Upper lobe of left lung (tissue), 6 donors: ENCODE results near the gene ELANE. TPM values are rescaled to one million over a fixed set of nuclear protein-coding genes. Genes with fewer than 3 reads are reported as not detected.

Source experiments
- ATAC-seq, 2 donors: fragments of 200-7000 bp; cut with Tn5 transposase; one replicate each; pipeline ENCODE4 v1.9.1; 2022; ENCODE audit warnings: mild to moderate bottlenecking in 2 of 2, moderate library complexity in 2 of 2; ENCODE audit not compliant: low FRiP score in 2 of 2
- DNase-seq, 2 donors: peaks; one replicate each; pipeline ENCODE4 v3.0.0-alpha.2; 2019 to 2020
- H3K27ac ChIP-seq, 4 donors: fragments of 200-600 bp; sonication (generic); one replicate each; pipeline ENCODE4 v1.5.1; 2016 to 2019
- H3K27me3 ChIP-seq, 4 donors: fragments of 200-600 bp; sonication (generic); one replicate each; pipeline ENCODE4 v1.5.1; 2017 to 2019
- H3K36me3 ChIP-seq, 4 donors: fragments of 200-600 bp; sonication (generic); one replicate each; pipeline ENCODE4 v1.5.1; 2016 to 2019
- H3K4me1 ChIP-seq, 4 donors: fragments of 200-600 bp; sonication (generic); one replicate each; pipeline ENCODE4 v1.5.1; 2018 to 2019
- H3K4me3 ChIP-seq, 4 donors: fragments of 200-600 bp; sonication (generic); one replicate each; pipeline ENCODE4 v1.5.1; 2017 to 2019; ENCODE audit warnings: mild to moderate bottlenecking in 2 of 4, moderate library complexity in 1 of 4
- H3K9me3 ChIP-seq, 4 donors: fragments of 200-600 bp; sonication (generic); one replicate each; pipeline ENCODE4 v1.5.1; 2018 to 2019
- EP300 ChIP-seq, 4 donors: sonication (generic); formaldehyde crosslinking; IDR thresholded peaks; one replicate each; pipeline ENCODE4 v1.5.1; 2017; ENCODE audit warnings: antibody characterized with exemption in 4 of 4, control low read depth in 2 of 4
- POLR2A ChIP-seq, 4 donors: fragments of 450-650 bp; IDR thresholded peaks; one replicate each; pipeline ENCODE4 v1.5.1; 2016 to 2017; ENCODE audit warnings: antibody characterized with exemption in 4 of 4, mild to moderate bottlenecking in 2 of 4
- POLR2AphosphoS5 ChIP-seq, 2 donors: sonication (generic); formaldehyde crosslinking; IDR thresholded peaks; one replicate each; pipeline ENCODE4 v1.5.1; 2017; ENCODE audit warnings: antibody characterized with exemption in 2 of 2
- WGBS, 2 donors: methylation state at CpG; one replicate each; pipeline ENCODE4 v1.1.5; 2017 to 2018; 5-methylcytosine and 5-hydroxymethylcytosine counted together
- total RNA-seq, 6 donors: library from RNA; depleted of rRNA in 4 of 6; stranded (reverse); fragments of >200 nt in 4 of 6; gene quantifications; one replicate each; pipeline versions ENCODE4 v1.1.0 to v1.2.1, GENCODE V29; 2016 to 2021
- TF ChIP-seq, protein P1 (sequence below), 6 experiments: fragments of 450-650 bp in 4 of 6; fragments of 200-600 bp in 2 of 6; sonication (generic) in 2 of 6; IDR thresholded peaks; one replicate each; pipeline ENCODE4 v1.5.1; 2016 to 2019; ENCODE audit warnings: antibody characterized with exemption in 6 of 6
- donor health status: DM: no; HTN: no; CAD: no; lungs with moderate emphysema.
- donor health status: DM: no; HTN: yes; CAD: no; lungs with severe emphysema.

Gene ELANE
- total RNA-seq, 6 donors from 2014 or later = 0.69 to 11.9 (median 1.3) TPM; not detected in 1

DNA sequence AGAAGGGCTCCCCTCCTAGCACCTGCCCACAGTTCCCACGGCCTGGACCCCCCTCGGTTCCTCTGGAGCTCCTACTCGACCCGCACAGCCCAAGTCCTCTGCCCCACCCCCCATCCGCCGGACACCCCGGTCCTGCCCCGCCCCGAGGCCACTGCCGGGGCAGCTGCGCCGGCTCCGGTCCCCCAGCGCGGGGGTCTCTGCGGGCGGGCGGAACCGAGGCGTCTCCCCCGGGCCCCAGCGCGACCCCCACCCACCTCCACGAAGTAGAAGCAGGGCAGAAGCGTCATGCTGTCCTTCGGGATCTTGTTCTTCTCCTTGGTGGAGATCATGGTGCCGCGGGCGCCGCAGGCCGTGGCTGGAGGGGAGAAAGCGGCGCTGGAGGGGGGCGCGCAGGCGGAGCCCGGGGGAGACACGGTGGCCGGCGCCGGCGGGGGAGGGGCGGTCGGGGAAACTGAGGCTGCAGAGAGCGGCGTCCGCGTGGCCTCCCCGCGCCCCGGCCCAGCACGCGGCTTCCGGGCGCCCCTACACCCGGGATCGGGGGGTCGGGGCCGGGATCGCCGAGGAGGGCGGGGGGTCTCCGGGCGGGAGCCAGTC is 30.8 kb upstream of the ELANE start:
- Histone ChIP-seq H3K27me3 (peaks cover 0 to 20% (median 11%) of the 10 kb centered on the region in 4 donors), H3K9me3 (no peaks in the 10 kb centered on the region), H3K36me3 (no peaks in the 10 kb centered on the region), H3K4me1 (peaks cover 21 to 27% (median 23%) of the 10 kb centered on the region in 4 donors), H3K4me3 (peak overlapping the region; percentile 35 to 54 (median 42)), H3K27ac (peak overlapping the region in 1 of 4 donors; percentile 40)
- ATAC-seq (peak in 1 of 2 donors; percentile 20), DNase-seq (peak in 1 of 2 donors; percentile 85)
- TF ChIP-seq POLR2A (IDR thresholded peaks at IDR 0.05) (no peak), POLR2AphosphoS5 (IDR thresholded peaks at IDR 0.05) (no peak), EP300 (IDR thresholded peaks at IDR 0.05) (no peak)
- TF ChIP-seq, protein P1, sequence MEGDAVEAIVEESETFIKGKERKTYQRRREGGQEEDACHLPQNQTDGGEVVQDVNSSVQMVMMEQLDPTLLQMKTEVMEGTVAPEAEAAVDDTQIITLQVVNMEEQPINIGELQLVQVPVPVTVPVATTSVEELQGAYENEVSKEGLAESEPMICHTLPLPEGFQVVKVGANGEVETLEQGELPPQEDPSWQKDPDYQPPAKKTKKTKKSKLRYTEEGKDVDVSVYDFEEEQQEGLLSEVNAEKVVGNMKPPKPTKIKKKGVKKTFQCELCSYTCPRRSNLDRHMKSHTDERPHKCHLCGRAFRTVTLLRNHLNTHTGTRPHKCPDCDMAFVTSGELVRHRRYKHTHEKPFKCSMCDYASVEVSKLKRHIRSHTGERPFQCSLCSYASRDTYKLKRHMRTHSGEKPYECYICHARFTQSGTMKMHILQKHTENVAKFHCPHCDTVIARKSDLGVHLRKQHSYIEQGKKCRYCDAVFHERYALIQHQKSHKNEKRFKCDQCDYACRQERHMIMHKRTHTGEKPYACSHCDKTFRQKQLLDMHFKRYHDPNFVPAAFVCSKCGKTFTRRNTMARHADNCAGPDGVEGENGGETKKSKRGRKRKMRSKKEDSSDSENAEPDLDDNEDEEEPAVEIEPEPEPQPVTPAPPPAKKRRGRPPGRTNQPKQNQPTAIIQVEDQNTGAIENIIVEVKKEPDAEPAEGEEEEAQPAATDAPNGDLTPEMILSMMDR (IDR thresholded peaks at IDR 0.05) = no peak
- WGBS, 2 donors = 0% methylated on average over 5 to 25 of the region's 64 CpGs

DNA sequence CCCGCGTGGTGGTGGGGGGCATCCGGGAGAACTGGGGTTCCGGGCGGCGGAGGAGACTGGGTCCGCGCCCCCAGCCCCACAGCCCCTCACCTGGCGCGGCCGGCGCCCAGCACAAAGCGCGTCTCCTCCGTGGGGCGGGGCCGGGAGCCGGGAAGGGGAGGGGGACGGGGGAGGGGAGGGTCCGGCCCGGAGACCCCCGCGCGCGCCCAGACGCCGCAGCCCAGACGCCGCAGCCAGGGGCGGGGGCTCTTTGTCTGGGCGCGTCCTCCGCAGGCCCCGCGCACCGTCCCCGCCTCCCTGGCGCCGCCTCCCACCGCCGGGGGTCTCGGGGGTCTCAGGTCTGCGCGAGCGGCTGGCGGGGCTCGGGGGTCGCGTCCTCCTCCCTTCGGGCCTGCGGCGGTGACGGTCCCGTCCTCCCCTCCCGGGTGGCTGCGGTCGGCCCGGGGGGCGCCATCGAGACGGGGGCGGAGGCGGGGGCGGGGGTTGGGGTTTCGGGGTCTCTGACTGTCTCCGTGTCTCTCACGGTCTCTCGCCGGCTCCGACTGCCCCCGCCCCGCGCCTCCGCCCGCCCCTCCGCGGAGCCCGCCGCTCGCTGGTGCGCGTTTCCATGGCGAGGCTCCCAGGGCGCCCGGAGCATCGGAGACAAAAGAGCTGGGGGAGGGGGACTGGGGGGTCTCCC is 30.1 kb upstream of the ELANE start, which contains the start of gene PLPPR3:
PLPPR3 (minus strand) TSS at position 131 of the 679 bp plus-strand sequence. CDS start 396 bp downstream, outside the sequence.
- H3K4me3 ChIP-seq = peak within 1 kb of the TSS; percentile 35 to 54 (median 42)
- H3K4me1 ChIP-seq = peaks cover 21 to 30% (median 25%) of the 10 kb centered on the region in 4 donors
- peak within 1 kb of the TSS in 1 of 4 donors; percentile 40 for H3K27ac ChIP-seq
- DNase-seq = peak in 1 of 2 donors; percentile 82
- no CpG with 5 or more reads among the region's 86 CpGs for WGBS, 2 donors
- H3K27me3 ChIP-seq = peaks cover 0 to 20% (median 11%) of the 10 kb centered on the region in 4 donors
- H3K9me3 ChIP-seq = no peaks in the 10 kb centered on the region
- ATAC-seq = no peak
- H3K36me3 ChIP-seq = no peaks in the 10 kb centered on the region
- TF ChIP-seq POLR2A (IDR thresholded peaks at IDR 0.05) = no peak
- TF ChIP-seq, protein P1 (IDR thresholded peaks at IDR 0.05) = no peak
- TF ChIP-seq POLR2AphosphoS5 (IDR thresholded peaks at IDR 0.05) = no peak
- TF ChIP-seq EP300 (IDR thresholded peaks at IDR 0.05) = no peak

DNA sequence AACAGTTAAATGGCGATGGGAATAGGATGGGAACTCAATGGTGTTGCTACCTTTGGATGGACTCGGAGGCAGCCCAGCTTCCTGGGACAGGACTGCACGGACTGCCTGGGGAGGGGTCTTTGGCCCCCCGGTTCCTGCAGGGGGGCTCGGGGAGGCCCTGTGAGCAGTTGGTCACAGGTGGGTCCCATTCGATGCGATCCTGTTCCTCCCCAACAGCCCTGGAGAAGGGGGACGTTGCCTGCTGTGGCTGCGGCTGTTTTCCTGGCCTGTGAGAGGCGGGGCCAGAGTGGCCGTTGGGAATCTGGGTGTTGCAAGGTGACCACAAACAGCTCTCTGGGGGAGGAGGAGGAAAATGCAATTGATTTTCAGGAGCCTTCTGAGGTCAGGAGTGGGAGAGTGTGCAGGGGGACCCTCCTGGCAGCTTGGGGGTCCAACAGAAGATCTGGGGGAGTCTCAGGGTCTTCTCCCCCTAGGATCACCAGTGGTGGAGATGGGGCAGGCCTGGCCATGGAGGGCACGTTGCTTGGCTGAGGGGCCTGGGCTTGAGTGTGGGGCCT is 28.5 kb upstream of the ELANE start:
- DNase-seq = peak in 1 of 2 donors; percentile 50
- no peaks in the 10 kb centered on the region for H3K9me3 ChIP-seq
- peak in 1 of 2 donors; percentile 56 for ATAC-seq
- TF ChIP-seq POLR2AphosphoS5 (IDR thresholded peaks at IDR 0.05) = no peak
- TF ChIP-seq POLR2A (IDR thresholded peaks at IDR 0.05) = no peak
- no peak for TF ChIP-seq EP300 (IDR thresholded peaks at IDR 0.05)
- TF ChIP-seq, protein P1 (IDR thresholded peaks at IDR 0.05) = no peak
- peaks cover 0 to 20% (median 11%) of the 10 kb centered on the region in 4 donors for H3K27me3 ChIP-seq
- H3K36me3 ChIP-seq = no peaks in the 10 kb centered on the region
- no peak overlapping the region for H3K4me3 ChIP-seq
- WGBS, 2 donors = 49 to 60% methylated on average over 10 to 12 of the region's 12 CpGs
- no peak overlapping the region for H3K27ac ChIP-seq
- H3K4me1 ChIP-seq = peaks cover 27 to 43% (median 35%) of the 10 kb centered on the region in 4 donors

DNA sequence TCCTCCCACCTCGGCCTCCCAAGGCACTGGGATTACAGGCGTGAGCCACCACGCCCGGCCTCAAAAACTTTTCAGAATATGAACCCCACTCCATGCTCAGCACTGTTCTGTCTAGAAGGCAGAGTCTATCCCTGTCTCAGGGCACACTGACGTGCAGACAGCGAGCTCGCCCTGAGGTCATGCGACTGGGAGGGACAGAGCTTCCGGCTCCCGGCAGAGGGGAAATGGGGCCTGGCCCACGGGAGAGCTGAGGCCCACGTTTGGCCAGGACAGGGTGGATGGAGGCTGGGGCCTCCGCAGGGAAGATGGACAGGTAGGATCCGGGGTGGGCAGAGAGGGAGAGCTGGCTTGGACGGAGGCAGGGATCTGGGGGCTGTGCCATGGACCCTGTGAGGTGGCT is 27.2 kb upstream of the ELANE start:
- no peaks in the 10 kb centered on the region for H3K36me3 ChIP-seq
- 68 to 73% methylated on average over 15 of the region's 15 CpGs for WGBS, 2 donors
- peaks cover 0 to 20% (median 11%) of the 10 kb centered on the region in 4 donors for H3K27me3 ChIP-seq
- TF ChIP-seq, protein P1 (IDR thresholded peaks at IDR 0.05) = no peak
- TF ChIP-seq POLR2A (IDR thresholded peaks at IDR 0.05) (peak in 1 of 4 donors; percentile 35), POLR2AphosphoS5 (IDR thresholded peaks at IDR 0.05) (peak in 1 of 2 donors; percentile 14)
- H3K4me1 ChIP-seq = peaks cover 27 to 43% (median 35%) of the 10 kb centered on the region in 4 donors
- no peak overlapping the region for H3K4me3 ChIP-seq
- DNase-seq (peak in 1 of 2 donors; percentile 52), ATAC-seq (peak; percentile 39 to 54)
- H3K27ac ChIP-seq = peak overlapping the region in 1 of 4 donors; percentile 51
- H3K9me3 ChIP-seq = no peaks in the 10 kb centered on the region
